IMR-90 (cell line): ENCODE results near the gene PBOV1. TPM values are rescaled to one million over a fixed set of nuclear protein-coding genes. Genes with fewer than 3 reads are reported as not detected.

ENCODE experiments used
- ATAC-seq: fragments of 200-7000 bp; cut with Tn5 transposase; 2 replicates; pipeline ENCODE4 v1.9.1; 2020; ENCODE audit warnings: low read depth, mild to moderate bottlenecking, moderate library complexity
- BruUV-seq: library from RNA; stranded (reverse); fragments of 400-500 nt; replicated peaks from 2 replicates; lab custom pipeline; 2021; lab: Mats Ljungman, UMichigan
- CTCF ChIA-PET: fragments of 300-600 bp; formaldehyde crosslinking; extraction: SDS; loops from one replicate; lab custom pipeline; 2021; ENCODE audit warnings: antibody characterized with exemption; lab: Yijun Ruan, JAX
- POLR2A ChIA-PET: fragments of 300-600 bp; sonication (Branson Sonifier 250); formaldehyde crosslinking; loops from one replicate; lab custom pipeline; 2022; ENCODE audit warnings: antibody characterized with exemption; ENCODE audit not compliant: unreplicated experiment; lab: Charles Lee
- DNase-seq: peaks from one replicate; pipeline ENCODE4 v3.0.0; 2013
- H2AFZ ChIP-seq: replicated peaks from 2 replicates; pipeline ENCODE3; 2013; ENCODE audit warnings: low read length, mild to moderate bottlenecking; ENCODE audit not compliant: poor library complexity
- H2AK5ac ChIP-seq: 2 replicates; pipeline ENCODE4 v1.6.1; 2013; ENCODE audit warnings: low read depth, low read length, inconsistent platforms
- H2AK9ac ChIP-seq: replicated peaks from 2 replicates; pipeline ENCODE3; 2013; ENCODE audit warnings: mild to moderate bottlenecking, low read depth, low read length, moderate library complexity; ENCODE audit not compliant: poor library complexity
- H2BK120ac ChIP-seq: 2 replicates; pipeline ENCODE4 v1.6.1; 2013; ENCODE audit warnings: low read depth, low read length, inconsistent platforms
- H2BK15ac ChIP-seq: 3 replicates; pipeline ENCODE4 v1.6.1; 2013; ENCODE audit warnings: low read depth, low read length, inconsistent platforms
- H2BK20ac ChIP-seq: 2 replicates; pipeline ENCODE4 v1.6.1; 2013; ENCODE audit warnings: low read depth, mild to moderate bottlenecking, inconsistent platforms, low read length, moderate library complexity
- H2BK5ac ChIP-seq: 2 replicates; pipeline ENCODE4 v1.6.1; 2013; ENCODE audit warnings: mild to moderate bottlenecking, low read depth, low read length, inconsistent platforms; ENCODE audit not compliant: poor library complexity, severe bottlenecking
- H3K14ac ChIP-seq: replicated peaks from 2 replicates; pipeline ENCODE4 v1.6.1; 2013; ENCODE audit warnings: low read depth, low read length, inconsistent platforms
- H3K18ac ChIP-seq: 2 replicates; pipeline ENCODE4 v1.6.1; 2013; ENCODE audit warnings: low read depth, low read length, control low read depth
- H3K23ac ChIP-seq: 2 replicates; pipeline ENCODE4 v1.6.1; 2013; ENCODE audit warnings: low read depth, low read length, inconsistent platforms
- H3K27ac ChIP-seq: 2 replicates; pipeline ENCODE4 v1.5.1; 2013; ENCODE audit warnings: mild to moderate bottlenecking, control low read depth, low read length; ENCODE audit not compliant: insufficient read depth
- H3K27me3 ChIP-seq: 2 replicates; pipeline ENCODE4 v1.6.1; 2013; ENCODE audit warnings: low read length; ENCODE audit not compliant: control insufficient read depth, insufficient read depth
- H3K36me3 ChIP-seq: 2 replicates; pipeline ENCODE4 v1.6.1; 2013; ENCODE audit warnings: low read length, mixed read lengths; ENCODE audit not compliant: control insufficient read depth, insufficient read depth
- H3K4ac ChIP-seq: 2 replicates; pipeline ENCODE4 v1.6.1; 2013; ENCODE audit warnings: low read depth, low read length, inconsistent platforms
- H3K4me1 ChIP-seq: 2 replicates; pipeline ENCODE4 v1.6.1; 2013; ENCODE audit warnings: low read length, mixed read lengths; ENCODE audit not compliant: control insufficient read depth, insufficient read depth
- H3K4me2 ChIP-seq: 2 replicates; pipeline ENCODE4 v1.6.1; 2013; ENCODE audit warnings: low read depth, mild to moderate bottlenecking, control low read depth, low read length, moderate library complexity
- H3K4me3 ChIP-seq: 2 replicates; pipeline ENCODE4 v1.5.1; 2013; ENCODE audit warnings: low read depth, mild to moderate bottlenecking, control low read depth, low read length, moderate library complexity; ENCODE audit not compliant: insufficient read depth
- H3K56ac ChIP-seq: 2 replicates; pipeline ENCODE4 v1.6.1; 2013; ENCODE audit warnings: low read length, inconsistent platforms; ENCODE audit not compliant: insufficient read depth; ENCODE audit errors: extremely low read depth
- H3K79me1 ChIP-seq, 2 experiments: 2 replicates each; pipeline ENCODE4 v1.6.1; 2013; ENCODE audit warnings: low read length in 2 of 2, inconsistent platforms in 1 of 2, low read depth in 1 of 2
- H3K9ac ChIP-seq: 2 replicates; pipeline ENCODE4 v1.6.1; 2013; ENCODE audit warnings: low read depth, low read length, control low read depth
- H3K9me1 ChIP-seq: 2 replicates; pipeline ENCODE4 v1.6.1; 2013; ENCODE audit warnings: low read length, inconsistent platforms; ENCODE audit not compliant: insufficient read depth
- H3K9me3 ChIP-seq: 2 replicates; pipeline ENCODE4 v1.6.1; 2013; ENCODE audit warnings: low read length; ENCODE audit not compliant: control insufficient read depth, insufficient read depth
- H4K20me1 ChIP-seq: 2 replicates; pipeline ENCODE4 v1.6.1; 2013; ENCODE audit warnings: low read length, inconsistent platforms; ENCODE audit not compliant: insufficient read depth
- H4K5ac ChIP-seq: 2 replicates; pipeline ENCODE4 v1.6.1; 2013; ENCODE audit warnings: mild to moderate bottlenecking, low read depth, low read length, control low read depth
- H4K8ac ChIP-seq, 2 experiments: 2 replicates each; pipeline ENCODE4 v1.6.1; 2013; ENCODE audit warnings: low read depth in 2 of 2, low read length in 2 of 2, control low read depth in 1 of 2, inconsistent platforms in 1 of 2
- H4K91ac ChIP-seq: 2 replicates; pipeline ENCODE4 v1.6.1; 2013; ENCODE audit warnings: low read depth, low read length, inconsistent platforms; ENCODE audit not compliant: insufficient read depth
- ELK1 ChIP-seq: fragments of 150-350 bp; IDR thresholded peaks from 2 replicates; pipeline ENCODE4 v1.6.1; 2016; ENCODE audit warnings: low read depth, mild to moderate bottlenecking, low read length, moderate library complexity, borderline replicate concordance
- MAFK ChIP-seq: IDR thresholded peaks from 2 replicates; pipeline ENCODE4 v1.6.1; 2012; ENCODE audit warnings: low read depth, low read length, improper control_type of control experiment
- MAZ ChIP-seq: IDR thresholded peaks from 2 replicates; pipeline ENCODE4 v1.6.1; 2012; ENCODE audit warnings: low read depth, mild to moderate bottlenecking, low read length, improper control_type of control experiment, moderate library complexity, borderline replicate concordance
- POLR2A ChIP-seq: IDR thresholded peaks from 2 replicates; pipeline ENCODE4 v1.6.1; 2012; ENCODE audit warnings: mild to moderate bottlenecking, low read depth, low read length
- RCOR1 ChIP-seq: IDR thresholded peaks from 2 replicates; pipeline ENCODE4 v1.6.1; 2012; ENCODE audit warnings: mild to moderate bottlenecking, low read length, improper control_type of control experiment; ENCODE audit not compliant: insufficient replicate concordance
- RFX5 ChIP-seq: IDR thresholded peaks from 2 replicates; pipeline ENCODE4 v1.8.0; 2012; ENCODE audit warnings: low read depth, mild to moderate bottlenecking, low read length, moderate library complexity
- SMC3 ChIP-seq: fragments of 150-350 bp; IDR thresholded peaks from 2 replicates; pipeline ENCODE4 v1.6.1; 2016; ENCODE audit warnings: low read depth, mild to moderate bottlenecking, antibody characterized with exemption, low read length, moderate library complexity
- WGBS, 2 experiments: methylation state at CpG; one replicate each; pipeline versions ENCODE4 v1.1.5 to v1.1.7; 2013; ENCODE audit warnings: missing lambda C conversion rate in 2 of 2; ENCODE audit not compliant: insufficient read length in 1 of 2; ENCODE audit errors: extremely low coverage in 2 of 2; 5-methylcytosine and 5-hydroxymethylcytosine counted together
- dilution Hi-C: fragments of 300-500 bp; cut with HindIII; formaldehyde crosslinking; loops from one replicate; pipeline ENCODE4 v1.14.3; 2018; ENCODE audit warnings: low sequenced_read_pairs; ENCODE audit not compliant: unreplicated experiment
- in situ Hi-C: fragments of 300-500 bp; cut with MboI; formaldehyde crosslinking; loops from 3 replicates; pipeline ENCODE4 v1.14.3; 2019; ENCODE audit warnings: low sequenced_read_pairs, inconsistent platforms, mixed read lengths
- intact Hi-C: fragments of 100-400 bp; cut with micrococcal nuclease; formaldehyde crosslinking; loops from 2 replicates; pipeline ENCODE4 v1.10.0; 2022
- polyA plus RNA-seq, 3 experiments: library from polyadenylated mRNA; depleted of rRNA; stranded (reverse); fragments of >200 nt; gene quantifications; 2 replicates each; pipeline ENCODE4 v1.2.3, GENCODE V29; 2012; ENCODE audit warnings: low replicate concordance in 1 of 3
- total RNA-seq: library from RNA; depleted of rRNA; stranded (reverse); fragments of >200 nt; gene quantifications from 2 replicates; pipeline ENCODE4 v1.2.3, GENCODE V29; 2012

The PBOV1 gene
- total and polyA plus RNA-seq, 2 of the 4 experiments (the other 2 are of a cell fraction): not detected

- intact Hi-C loops: no loop called here
- DNase-seq (no peak), ATAC-seq (no peak)
- in situ Hi-C loops: no loop called here
- Histone ChIP-seq H3K4ac (no peak overlapping the region), H2BK5ac (no peak overlapping the region), H2BK120ac (no peak overlapping the region), H3K4me3 (no peak overlapping the region), H3K4me1 (no peaks in the 10 kb centered on the region), H3K9me3 (no peaks in the 10 kb centered on the region), H3K14ac (no peak overlapping the region), H4K20me1 (no peaks in the 10 kb centered on the region), H3K9ac (no peak overlapping the region), H4K91ac (no peak overlapping the region), H2AK9ac (no peak overlapping the region), H2AFZ (no peak overlapping the region), H4K5ac (no peak overlapping the region), H2AK5ac (no peak overlapping the region), H2BK20ac (no peak overlapping the region), H3K36me3 (no peaks in the 10 kb centered on the region), H3K27ac (no peak overlapping the region), H3K56ac (no peak overlapping the region), H3K79me1 (no peaks in the 10 kb centered on the region), H4K8ac (no peak overlapping the region), H3K4me2 (no peak overlapping the region), H3K23ac (no peak overlapping the region), H3K9me1 (0 out of 2 replicates have a peak, but pooled peaks cover 3% of the 10 kb centered on the region), H3K27me3 (peaks cover 4% of the 10 kb centered on the region), H2BK15ac (no peak overlapping the region), H3K18ac (no peak overlapping the region)
- dilution Hi-C loops: no loop called here
- CTCF ChIA-PET: no interaction called here
- BruUV-seq: no TSS peak
- WGBS, 2 experiments: no CpG with 5 or more reads among the region's 3 CpGs
- TF ChIP-seq ELK1 (no peak), SMC3 (no peak), MAFK (no peak), RCOR1 (no peak), MAZ (no peak), POLR2A (no peak), RFX5 (no peak)
- POLR2A ChIA-PET: no interaction called here
Observed at GRCh38 chr6:138230759-138231380, 12.6 kb upstream of the PBOV1 start.
